Mesendoderm (in vitro differentiated cells): Measurements from ENCODE around the gene FZD4.

Source experiments
- DNase-seq: peaks from one replicate; pipeline ENCODE4 v3.0.0; 2013
- H2AK5ac ChIP-seq: 2 replicates; pipeline ENCODE4 v1.6.1; 2013; ENCODE audit warnings: low read length, inconsistent platforms
- H2BK120ac ChIP-seq: 2 replicates; pipeline ENCODE4 v1.6.1; 2013; ENCODE audit warnings: low read depth, mild to moderate bottlenecking, low read length, moderate library complexity, mixed read lengths
- H2BK15ac ChIP-seq: replicated peaks from 2 replicates; pipeline ENCODE4 v1.6.1; 2013; ENCODE audit warnings: low read depth, mild to moderate bottlenecking, moderate library complexity
- H2BK5ac ChIP-seq: 2 replicates; pipeline ENCODE4 v1.6.1; 2013; ENCODE audit warnings: low read length, inconsistent platforms
- H3K18ac ChIP-seq: 2 replicates; pipeline ENCODE4 v1.6.1; 2013; ENCODE audit warnings: mild to moderate bottlenecking, low read length, mixed read lengths
- H3K23ac ChIP-seq: one replicate; pipeline ENCODE4 v1.6.1; 2013; ENCODE audit warnings: low read length
- H3K27ac ChIP-seq: 2 replicates; pipeline ENCODE4 v1.5.1; 2013; ENCODE audit warnings: low read depth, mild to moderate bottlenecking, inconsistent platforms, low read length, moderate library complexity
- H3K27me3 ChIP-seq: 2 replicates; pipeline ENCODE4 v1.6.1; 2013; ENCODE audit warnings: low read length, control low read depth, mild to moderate bottlenecking, inconsistent platforms; ENCODE audit not compliant: insufficient read depth, poor library complexity
- H3K36me3 ChIP-seq: 2 replicates; pipeline ENCODE4 v1.6.1; 2013; ENCODE audit warnings: low read length, inconsistent platforms; ENCODE audit not compliant: control insufficient read depth, insufficient read depth
- H3K4ac ChIP-seq: one replicate; pipeline ENCODE4 v1.6.1; 2013; ENCODE audit warnings: low read depth, mild to moderate bottlenecking, low read length, moderate library complexity
- H3K4me1 ChIP-seq: 2 replicates; pipeline ENCODE4 v1.6.1; 2013; ENCODE audit warnings: low read depth, low read length, inconsistent platforms; ENCODE audit not compliant: control insufficient read depth
- H3K4me2 ChIP-seq: 2 replicates; pipeline ENCODE4 v1.6.1; 2013; ENCODE audit warnings: low read length
- H3K4me3 ChIP-seq: 2 replicates; pipeline ENCODE4 v1.5.1; 2013; ENCODE audit warnings: mild to moderate bottlenecking, low read length
- H3K56ac ChIP-seq: one replicate; pipeline ENCODE4 v1.6.1; 2013; ENCODE audit warnings: low read length
- H3K79me1 ChIP-seq: 2 replicates; pipeline ENCODE4 v1.6.1; 2013; ENCODE audit warnings: low read length, inconsistent platforms
- H3K79me2 ChIP-seq: 2 replicates; pipeline ENCODE4 v1.6.1; 2013; ENCODE audit warnings: mild to moderate bottlenecking, low read length; ENCODE audit not compliant: control insufficient read depth, insufficient read depth
- H3K9ac ChIP-seq: 2 replicates; pipeline ENCODE4 v1.6.1; 2013; ENCODE audit warnings: low read length, inconsistent platforms
- H4K5ac ChIP-seq: one replicate; pipeline ENCODE4 v1.6.1; 2013; ENCODE audit warnings: low read length
- H4K8ac ChIP-seq: one replicate; pipeline ENCODE4 v1.6.1; 2013; ENCODE audit warnings: low read depth, mild to moderate bottlenecking, control low read depth, low read length, moderate library complexity
- WGBS: extraction: QIAGEN DNeasy Blood & Tissue Kit; methylation state at CpG from one replicate; pipeline ENCODE4 v1.1.7; 2013; ENCODE audit warnings: low lambda C conversion rate, missing lambda C conversion rate; ENCODE audit not compliant: insufficient coverage; ENCODE audit errors: extremely low coverage; 5-methylcytosine and 5-hydroxymethylcytosine counted together

The FZD4 gene

DNA sequence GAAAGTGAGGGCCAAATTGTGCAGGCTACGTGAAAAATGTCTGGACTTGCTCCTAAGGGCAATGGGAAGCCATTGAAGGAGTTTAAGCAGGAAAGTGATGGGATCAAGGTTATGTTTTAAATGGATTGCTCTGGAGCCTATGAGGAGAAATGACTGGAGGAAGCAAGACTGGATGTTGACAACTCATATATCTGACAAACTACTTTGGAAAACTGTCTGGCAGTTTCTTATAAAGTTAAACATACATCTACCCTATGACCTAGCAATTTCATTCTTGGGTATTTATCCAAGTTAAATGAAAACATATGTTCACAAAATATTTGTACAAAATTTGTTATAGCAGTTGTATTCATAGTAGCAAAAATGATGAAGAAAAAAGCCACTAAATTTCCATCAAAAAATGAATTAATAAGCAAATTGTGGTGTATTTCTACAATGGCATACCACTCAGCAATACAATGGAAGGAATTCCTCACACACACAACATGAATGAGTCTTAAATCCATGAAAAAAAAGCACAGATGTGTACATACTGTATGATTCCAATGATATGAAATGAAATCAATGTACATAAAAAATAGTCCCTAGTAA, 24.1 kb downstream of the FZD4 start:
- Histone ChIP-seq H3K9ac (no peak overlapping the region), H2AK5ac (no peak overlapping the region), H3K4me1 (peaks cover 2% of the 10 kb centered on the region), H3K27ac (no peak overlapping the region), H3K4ac (peak overlapping the region; percentile 24), H3K36me3 (no peaks in the 10 kb centered on the region), H3K27me3 (no peaks in the 10 kb centered on the region), H2BK120ac (no peak overlapping the region), H3K23ac (no peak overlapping the region), H3K4me3 (no peak overlapping the region), H3K18ac (no peak overlapping the region), H4K5ac (no peak overlapping the region), H3K4me2 (no peak overlapping the region), H2BK5ac (no peak overlapping the region), H3K79me1 (no peaks in the 10 kb centered on the region), H3K79me2 (no peaks in the 10 kb centered on the region), H3K56ac (no peak overlapping the region), H4K8ac (no peak overlapping the region), H2BK15ac (no peak overlapping the region)
- no CpG with 5 or more reads among the region's 1 CpG for WGBS
- DNase-seq, result no peak

DNA sequence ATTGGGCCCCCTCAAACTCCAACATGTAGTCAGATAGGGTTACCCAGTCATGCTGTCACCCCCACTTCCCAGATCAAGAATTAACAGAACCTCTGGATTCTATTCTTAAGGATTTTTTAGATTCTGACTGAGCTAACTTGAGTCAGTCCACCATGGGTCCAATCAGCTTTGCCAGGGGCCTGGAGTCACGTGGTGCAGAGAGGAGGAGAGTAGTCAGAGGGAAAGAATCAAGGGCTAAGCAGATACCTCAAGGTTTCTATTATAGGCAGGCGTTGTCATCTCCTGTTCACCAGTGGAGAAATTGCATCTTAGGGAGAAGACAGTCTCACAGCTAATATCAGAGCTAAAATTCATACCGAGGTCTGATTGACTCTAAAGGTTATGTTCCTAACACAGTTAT, 28.2 kb downstream of the FZD4 start:
- Histone ChIP-seq H2BK15ac (no peak overlapping the region), H3K36me3 (no peaks in the 10 kb centered on the region), H3K27me3 (no peaks in the 10 kb centered on the region), H4K8ac (no peak overlapping the region), H3K79me1 (no peaks in the 10 kb centered on the region), H3K9ac (no peak overlapping the region), H3K56ac (no peak overlapping the region), H3K23ac (no peak overlapping the region), H2BK5ac (no peak overlapping the region), H3K27ac (no peak overlapping the region), H4K5ac (no peak overlapping the region), H3K4me2 (no peak overlapping the region), H3K18ac (no peak overlapping the region), H3K4me3 (no peak overlapping the region), H3K4ac (no peak overlapping the region), H2AK5ac (no peak overlapping the region), H3K79me2 (no peaks in the 10 kb centered on the region), H3K4me1 (no peaks in the 10 kb centered on the region), H2BK120ac (no peak overlapping the region)
- no peak for DNase-seq
- WGBS, result no CpG with 5 or more reads among the region's 3 CpGs

DNA sequence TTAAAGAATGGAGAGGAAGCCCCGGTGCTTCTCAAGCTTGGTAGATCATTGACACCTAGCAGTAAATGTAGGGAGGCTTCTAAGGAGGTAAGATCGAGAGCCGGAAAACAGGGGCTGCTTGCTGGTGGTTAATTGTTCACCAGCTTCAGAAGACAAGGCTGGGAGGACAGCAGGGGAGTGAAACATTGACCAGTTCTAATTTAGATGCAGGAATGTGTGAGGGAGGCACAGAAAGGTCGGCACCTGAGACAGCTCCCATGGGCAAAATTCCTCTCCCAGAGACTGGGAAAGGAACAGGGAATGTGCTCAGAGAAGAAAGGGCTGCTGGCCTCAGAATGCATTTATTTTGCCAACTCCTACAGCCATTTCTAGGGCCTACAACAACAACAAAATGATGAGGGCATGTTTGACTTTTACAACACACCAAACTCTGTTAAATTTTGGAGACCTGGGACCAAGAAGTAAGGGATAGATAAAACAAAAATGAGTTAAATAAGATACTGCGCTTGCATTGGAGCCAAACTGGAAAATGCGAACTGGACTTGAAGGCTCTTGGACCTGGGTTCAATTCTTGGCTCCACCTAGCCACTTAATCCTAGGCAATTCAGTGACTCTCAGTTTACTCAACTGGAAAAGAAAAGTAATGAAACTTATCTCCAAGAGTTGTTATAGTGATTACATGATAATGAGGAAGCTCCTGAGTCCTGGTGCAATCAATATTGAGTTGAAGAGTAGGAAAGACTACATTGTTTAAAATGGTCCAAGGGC, 31.0 kb downstream of the FZD4 start:
- no peak overlapping the region for H2AK5ac ChIP-seq
- no peak overlapping the region for H3K23ac ChIP-seq
- no peak overlapping the region for H4K5ac ChIP-seq
- no peak overlapping the region for H2BK15ac ChIP-seq
- no peak overlapping the region for H3K4ac ChIP-seq
- H3K9ac ChIP-seq, result no peak overlapping the region
- H3K56ac ChIP-seq, result no peak overlapping the region
- no peak overlapping the region for H4K8ac ChIP-seq
- H3K27ac ChIP-seq, result no peak overlapping the region
- no peak overlapping the region for H2BK5ac ChIP-seq
- H3K4me2 ChIP-seq, result no peak overlapping the region
- WGBS, result no CpG with 5 or more reads among the region's 6 CpGs
- DNase-seq, result peak; percentile 96
- H3K36me3 ChIP-seq, result no peaks in the 10 kb centered on the region
- H2BK120ac ChIP-seq, result no peak overlapping the region
- no peaks in the 10 kb centered on the region for H3K79me1 ChIP-seq
- no peaks in the 10 kb centered on the region for H3K4me1 ChIP-seq
- H3K4me3 ChIP-seq, result no peak overlapping the region
- no peaks in the 10 kb centered on the region for H3K79me2 ChIP-seq
- H3K18ac ChIP-seq, result no peak overlapping the region
- H3K27me3 ChIP-seq, result no peaks in the 10 kb centered on the region

DNA sequence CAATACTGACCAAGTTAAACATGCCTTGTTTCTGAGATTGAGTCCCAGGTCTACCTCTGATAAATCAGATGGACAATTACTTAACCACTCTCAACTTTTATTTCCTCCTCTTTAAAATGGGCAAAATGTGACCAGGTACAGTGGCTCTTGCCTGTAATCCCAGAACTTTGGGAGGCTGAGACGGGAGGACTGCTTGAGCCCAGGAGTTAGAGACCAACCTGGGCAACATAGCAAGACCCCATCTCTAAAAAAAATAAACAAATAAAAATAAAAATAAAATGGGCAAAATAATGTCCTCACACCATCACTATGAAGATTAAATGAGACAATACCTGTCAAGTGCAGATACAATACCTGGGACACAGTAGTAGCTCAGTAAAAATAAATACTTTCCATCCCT, 33.0 kb downstream of the FZD4 start:
- Histone ChIP-seq H3K18ac (no peak overlapping the region), H3K36me3 (no peaks in the 10 kb centered on the region), H3K56ac (no peak overlapping the region), H2AK5ac (no peak overlapping the region), H3K27me3 (no peaks in the 10 kb centered on the region), H3K4me2 (no peak overlapping the region), H4K8ac (no peak overlapping the region), H3K4ac (no peak overlapping the region), H3K79me1 (no peaks in the 10 kb centered on the region), H3K79me2 (no peaks in the 10 kb centered on the region), H4K5ac (no peak overlapping the region), H2BK5ac (no peak overlapping the region), H3K4me3 (no peak overlapping the region), H3K9ac (no peak overlapping the region), H2BK120ac (no peak overlapping the region), H3K23ac (no peak overlapping the region), H3K4me1 (no peaks in the 10 kb centered on the region), H3K27ac (no peak overlapping the region), H2BK15ac (no peak overlapping the region)
- no CpG with 5 or more reads among the region's 1 CpG for WGBS
- DNase-seq, result no peak

DNA sequence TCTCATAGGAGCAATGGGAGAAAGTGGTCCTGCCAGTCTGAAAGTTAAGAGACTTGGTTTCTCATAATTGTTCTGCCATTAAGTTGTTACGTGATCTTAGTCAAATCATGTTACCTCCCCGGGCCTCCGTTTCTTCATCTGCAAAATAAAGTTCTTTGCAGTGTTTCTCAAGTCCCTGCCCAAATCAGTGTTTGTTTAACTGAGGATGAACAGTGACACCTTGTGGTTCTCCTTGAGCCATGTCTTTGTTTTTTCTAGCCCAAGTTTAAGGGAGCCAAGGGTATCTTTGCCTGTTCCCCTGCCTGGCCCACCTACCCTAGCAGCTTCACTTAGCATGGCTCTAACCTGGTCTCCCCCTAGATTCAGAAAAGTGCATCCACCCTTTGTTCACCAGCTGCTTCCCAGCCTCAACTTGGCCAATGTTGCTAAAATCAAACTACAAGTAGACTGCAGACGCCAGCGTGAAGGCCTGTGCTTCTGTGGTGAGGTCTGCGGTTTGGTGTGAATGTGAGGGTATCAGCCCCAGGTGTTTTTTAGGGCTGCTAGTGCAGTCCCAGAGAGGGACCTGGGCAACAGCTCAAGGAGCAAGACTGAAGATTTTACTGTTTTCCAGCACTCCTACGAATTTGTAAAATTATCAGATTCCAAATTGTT, 35.5 kb downstream of the FZD4 start:
- no peak overlapping the region for H3K27ac ChIP-seq
- peak; percentile 86 for DNase-seq

More for the DNA sequence above, 35.5 kb downstream of the FZD4 start:
- Histone ChIP-seq H3K4me2 (no peak overlapping the region), H3K9ac (no peak overlapping the region), H2AK5ac (no peak overlapping the region), H3K79me2 (no peaks in the 10 kb centered on the region), H4K5ac (no peak overlapping the region), H4K8ac (no peak overlapping the region), H3K36me3 (no peaks in the 10 kb centered on the region), H2BK120ac (no peak overlapping the region), H2BK15ac (no peak overlapping the region), H3K27me3 (no peaks in the 10 kb centered on the region), H3K23ac (no peak overlapping the region), H3K79me1 (no peaks in the 10 kb centered on the region), H3K4ac (no peak overlapping the region), H3K4me1 (no peaks in the 10 kb centered on the region), H2BK5ac (no peak overlapping the region), H3K56ac (no peak overlapping the region), H3K18ac (no peak overlapping the region), H3K4me3 (no peak overlapping the region)
- WGBS, result no CpG with 5 or more reads among the region's 7 CpGs
